H1 (cell line): ENCODE data around the gene IGFL2. TPM values are rescaled to one million over a fixed set of nuclear protein-coding genes. Genes with fewer than 3 reads are reported as not detected.

ENCODE experiments used
- POLR2AphosphoS5 ChIP-seq: IDR thresholded peaks from 2 replicates; pipeline ENCODE4 v1.6.1; 2011; ENCODE audit warnings: low read depth, low read length
- polyA plus RNA-seq, 7 experiments: library from polyadenylated mRNA; depleted of rRNA in 3 of 7; stranded (reverse) in 5 of 7; unstranded in 2 of 7; fragments of >200 nt in 5 of 7; fragments of 200-250 nt in 2 of 7; gene quantifications; 1 replicate in 5 of 7; 2 replicates in 1 of 7; 4 replicates in 1 of 7; pipeline versions ENCODE4 v1.2.1 to v1.2.3, GENCODE V29; 2011 to 2013; ENCODE audit warnings: missing spikeins in 2 of 7, mixed read lengths in 2 of 7
- total RNA-seq: library from RNA; stranded (reverse); fragmentation: NEBNext Ultra II Directional; extraction: Animal tissue kit (Norgen Biotek cat#: 25700); gene quantifications from 2 replicates; pipeline ENCODE4 v1.2.1, GENCODE V29; 2021

Gene IGFL2
- total and polyA plus RNA-seq, 2 of the 8 experiments (the other 6 are each of a cell fraction or from before 2014, with no cell fraction given), result not detected

DNA sequence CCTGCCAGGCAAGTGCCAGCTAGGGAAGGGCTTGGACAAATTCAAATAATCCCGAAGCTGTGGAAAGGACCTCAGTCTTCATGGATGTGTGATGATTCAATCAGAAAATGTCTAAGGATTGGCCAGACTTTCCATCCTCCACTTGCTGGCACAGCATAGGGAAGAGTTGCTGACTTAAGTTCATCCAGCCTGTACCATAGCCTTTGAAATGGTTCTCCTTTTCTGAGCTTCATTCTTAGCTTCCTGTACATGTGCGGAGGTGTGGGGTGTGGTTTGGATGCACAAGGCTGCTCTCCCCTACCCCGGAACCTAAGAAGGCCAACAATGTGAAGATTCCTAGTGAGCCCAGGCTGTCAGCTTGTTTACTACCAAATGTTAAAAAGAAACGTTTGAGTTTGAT, 22.6 kb upstream of the IGFL2 start (continued):
- TF ChIP-seq POLR2AphosphoS5, result no peak
